Measurements from ENCODE around the gene AGAP1. TPM values are rescaled to one million over a fixed set of nuclear protein-coding genes. Genes with fewer than 3 reads are reported as not detected.

Gene AGAP1
- total RNA-seq, 1 donor = 12.3 TPM

DNA sequence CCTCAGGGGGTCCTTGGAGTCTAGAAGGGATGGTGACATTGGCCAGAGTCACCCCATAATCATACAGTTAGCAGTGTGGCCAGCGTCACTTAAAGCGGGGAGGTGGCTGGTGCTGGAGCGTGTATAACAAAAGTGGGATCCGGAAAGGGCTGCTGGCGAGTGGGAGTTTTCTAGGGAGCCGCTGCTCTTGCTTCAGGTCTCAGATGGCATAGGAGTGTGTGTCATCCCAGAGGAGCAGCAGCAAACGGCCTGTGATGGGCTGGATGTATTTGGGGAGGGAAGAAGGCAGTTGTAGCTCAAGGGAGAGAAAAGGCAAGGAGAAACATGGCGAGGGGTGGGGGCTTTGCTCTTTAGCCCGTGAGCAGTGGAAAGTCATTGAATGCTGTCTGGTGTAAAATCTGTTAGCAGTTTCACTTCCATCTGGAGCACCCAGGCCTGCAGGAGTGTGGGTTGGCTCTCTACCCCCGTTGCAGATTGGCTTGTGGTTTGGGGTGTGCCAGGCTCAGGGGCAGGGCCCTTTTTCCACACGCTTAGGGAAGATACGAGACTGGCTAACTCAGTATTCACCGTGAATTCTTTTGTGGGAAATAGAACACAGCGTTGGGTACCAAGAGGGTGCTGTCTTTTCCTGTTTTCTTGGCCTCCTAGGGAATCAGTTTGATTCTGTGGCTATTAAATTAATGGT lies 120.5 kb downstream of the AGAP1 start:
- peak; percentile 45 for DNase-seq (ENCODE audit: low read depth)
- no peak for TF ChIP-seq CTCF (IDR thresholded peaks at IDR 0.05; ENCODE audit: insufficient read depth, low read length)
- no peak overlapping the region for H3K4me3 ChIP-seq (ENCODE audit: low read depth, low read length)

DNA sequence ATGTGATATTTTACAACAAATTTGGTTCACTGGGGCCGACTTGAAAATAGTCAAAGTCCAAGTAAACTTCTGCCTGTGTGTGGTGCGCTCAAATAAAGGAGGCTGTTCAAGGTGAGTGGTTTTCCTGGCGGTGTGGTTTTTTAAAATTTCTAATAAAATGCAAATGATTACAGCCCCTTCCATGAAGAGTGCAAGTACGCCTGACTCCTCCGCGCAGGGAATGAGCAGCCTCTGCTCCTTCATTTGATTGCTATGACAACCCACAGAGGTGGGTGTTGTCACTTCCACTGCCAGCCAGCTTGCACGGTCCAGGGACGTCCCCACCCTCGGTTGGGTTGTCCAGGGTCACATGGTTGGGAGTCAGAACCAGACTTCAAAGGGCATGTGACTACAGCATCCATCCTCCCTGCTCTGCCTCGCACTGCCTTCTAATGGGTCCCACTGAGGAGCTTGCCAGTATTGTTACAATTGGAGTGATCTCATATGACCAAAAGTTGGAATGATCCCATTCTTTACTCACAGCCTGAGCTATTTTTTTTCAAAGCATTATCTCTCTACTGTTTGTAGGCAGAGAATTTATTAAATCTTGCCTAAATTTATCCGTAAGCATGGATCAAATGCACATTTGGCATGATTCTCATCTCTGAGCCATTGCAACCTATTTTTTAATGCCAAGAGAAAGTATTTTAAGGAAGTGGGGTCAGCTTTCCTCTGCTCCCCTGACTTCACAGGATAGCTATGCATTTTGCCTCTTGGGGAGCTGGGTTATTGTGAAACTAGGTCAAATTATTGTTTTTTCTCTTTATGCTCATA lies 121.3 kb downstream of the AGAP1 start:
- DNase-seq (ENCODE audit: low read depth) = peak; percentile 98
- no peak overlapping the region for H3K4me3 ChIP-seq (ENCODE audit: low read depth, low read length)
- no peak for TF ChIP-seq CTCF (IDR thresholded peaks at IDR 0.05; ENCODE audit: insufficient read depth, low read length)

DNA sequence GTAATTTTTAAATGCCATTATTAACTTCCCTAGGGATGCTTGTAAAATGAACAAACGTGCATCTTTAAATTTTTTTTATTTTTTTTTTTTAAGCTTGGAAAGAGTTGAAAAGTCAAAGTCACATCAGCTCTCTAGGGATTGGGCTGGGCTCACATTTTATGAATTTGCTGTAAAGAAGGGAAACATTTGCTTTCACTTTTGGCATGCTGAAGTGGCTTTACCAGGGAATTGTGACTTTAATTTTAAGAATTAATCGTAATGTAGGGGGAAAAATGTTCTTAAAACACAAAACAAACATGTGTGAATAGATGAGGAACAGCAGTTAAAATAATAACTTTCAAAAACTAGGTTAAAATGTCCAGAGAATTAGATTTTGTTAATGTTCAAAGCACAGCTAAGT lies 123.0 kb downstream of the AGAP1 start:
- DNase-seq (ENCODE audit: low read depth) = peak; percentile 83
- no peak for TF ChIP-seq CTCF (IDR thresholded peaks at IDR 0.05; ENCODE audit: insufficient read depth, low read length)
- no peak overlapping the region for H3K4me3 ChIP-seq (ENCODE audit: low read depth, low read length)

DNA sequence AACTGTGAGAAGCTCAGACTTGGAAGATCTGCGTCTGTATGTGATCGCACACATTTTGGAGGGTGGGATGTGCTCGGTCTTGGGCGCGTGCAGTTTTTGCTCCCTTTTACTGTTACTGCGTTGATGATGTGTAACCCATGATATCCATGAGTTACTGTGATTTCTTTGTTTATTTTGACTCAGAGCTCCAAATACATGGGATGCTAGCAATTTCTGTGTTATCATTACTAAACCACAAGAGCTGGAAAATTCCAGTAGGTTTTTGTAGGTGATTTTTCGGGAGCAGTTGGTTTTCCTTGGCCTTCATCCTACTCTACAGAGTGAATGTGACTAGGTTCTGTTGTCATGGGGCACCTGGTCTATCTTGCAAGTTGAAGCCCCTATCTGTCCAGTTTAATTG lies 124.2 kb downstream of the AGAP1 start:
- no peak for TF ChIP-seq CTCF (IDR thresholded peaks at IDR 0.05; ENCODE audit: insufficient read depth, low read length)
- no peak overlapping the region for H3K4me3 ChIP-seq (ENCODE audit: low read depth, low read length)
- peak; percentile 80 for DNase-seq (ENCODE audit: low read depth)

DNA sequence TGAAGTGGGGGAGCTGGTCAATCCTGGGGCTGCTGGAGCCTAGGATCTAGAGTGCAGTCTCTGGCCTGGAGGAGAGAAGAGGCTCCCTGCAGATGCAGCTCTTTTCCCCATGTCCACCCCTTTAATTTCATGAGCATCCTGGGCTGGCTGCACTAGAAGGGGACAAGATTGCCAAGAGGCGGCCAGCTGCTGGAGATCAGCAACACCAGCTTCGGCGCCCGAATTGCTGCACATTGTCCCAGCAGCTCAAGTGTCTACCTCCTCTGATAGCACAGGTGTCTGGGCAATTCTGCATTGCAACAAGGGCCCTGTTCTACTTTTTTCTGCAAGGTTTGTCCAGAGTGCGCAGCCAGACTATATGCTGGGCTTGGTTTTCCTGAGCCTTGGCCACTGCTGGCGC lies 125.7 kb downstream of the AGAP1 start:
- DNase-seq (ENCODE audit: low read depth) = no peak
- TF ChIP-seq CTCF (IDR thresholded peaks at IDR 0.05; ENCODE audit: insufficient read depth, low read length) = no peak
- no peak overlapping the region for H3K4me3 ChIP-seq (ENCODE audit: low read depth, low read length)

GRCh38 chr2:235621736-235622135 lies 127.9 kb downstream of the AGAP1 start:
- no peak overlapping the region for H3K4me3 ChIP-seq (ENCODE audit: low read depth, low read length)
- DNase-seq (ENCODE audit: low read depth) = no peak
- TF ChIP-seq CTCF (IDR thresholded peaks at IDR 0.05; ENCODE audit: insufficient read depth, low read length) = no peak
